IMR-90 (cell line): ENCODE results near the gene PRKCE. TPM values are rescaled to one million over a fixed set of nuclear protein-coding genes. Genes with fewer than 3 reads are reported as not detected.

ENCODE experiments used
- ATAC-seq: fragments of 200-7000 bp; cut with Tn5 transposase; 2 replicates; pipeline ENCODE4 v1.9.1; 2020; ENCODE audit warnings: low read depth, mild to moderate bottlenecking, moderate library complexity
- BruUV-seq: library from RNA; stranded (reverse); fragments of 400-500 nt; replicated peaks from 2 replicates; lab custom pipeline; 2021; lab: Mats Ljungman, UMichigan
- CTCF ChIA-PET: fragments of 300-600 bp; formaldehyde crosslinking; extraction: SDS; loops from one replicate; lab custom pipeline; 2021; ENCODE audit warnings: antibody characterized with exemption; lab: Yijun Ruan, JAX
- POLR2A ChIA-PET: fragments of 300-600 bp; sonication (Branson Sonifier 250); formaldehyde crosslinking; loops from one replicate; lab custom pipeline; 2022; ENCODE audit warnings: antibody characterized with exemption; ENCODE audit not compliant: unreplicated experiment; lab: Charles Lee
- DNase-seq: peaks from one replicate; pipeline ENCODE4 v3.0.0; 2013
- H2AFZ ChIP-seq: replicated peaks from 2 replicates; pipeline ENCODE3; 2013; ENCODE audit warnings: low read length, mild to moderate bottlenecking; ENCODE audit not compliant: poor library complexity
- H2AK5ac ChIP-seq: 2 replicates; pipeline ENCODE4 v1.6.1; 2013; ENCODE audit warnings: low read depth, low read length, inconsistent platforms
- H2AK9ac ChIP-seq: replicated peaks from 2 replicates; pipeline ENCODE3; 2013; ENCODE audit warnings: mild to moderate bottlenecking, low read depth, low read length, moderate library complexity; ENCODE audit not compliant: poor library complexity
- H2BK120ac ChIP-seq: 2 replicates; pipeline ENCODE4 v1.6.1; 2013; ENCODE audit warnings: low read depth, low read length, inconsistent platforms
- H2BK15ac ChIP-seq: 3 replicates; pipeline ENCODE4 v1.6.1; 2013; ENCODE audit warnings: low read depth, low read length, inconsistent platforms
- H2BK20ac ChIP-seq: 2 replicates; pipeline ENCODE4 v1.6.1; 2013; ENCODE audit warnings: low read depth, mild to moderate bottlenecking, inconsistent platforms, low read length, moderate library complexity
- H2BK5ac ChIP-seq: 2 replicates; pipeline ENCODE4 v1.6.1; 2013; ENCODE audit warnings: mild to moderate bottlenecking, low read depth, low read length, inconsistent platforms; ENCODE audit not compliant: poor library complexity, severe bottlenecking
- H3K14ac ChIP-seq: replicated peaks from 2 replicates; pipeline ENCODE4 v1.6.1; 2013; ENCODE audit warnings: low read depth, low read length, inconsistent platforms
- H3K18ac ChIP-seq: 2 replicates; pipeline ENCODE4 v1.6.1; 2013; ENCODE audit warnings: low read depth, low read length, control low read depth
- H3K23ac ChIP-seq: 2 replicates; pipeline ENCODE4 v1.6.1; 2013; ENCODE audit warnings: low read depth, low read length, inconsistent platforms
- H3K27ac ChIP-seq: 2 replicates; pipeline ENCODE4 v1.5.1; 2013; ENCODE audit warnings: mild to moderate bottlenecking, control low read depth, low read length; ENCODE audit not compliant: insufficient read depth
- H3K27me3 ChIP-seq: 2 replicates; pipeline ENCODE4 v1.6.1; 2013; ENCODE audit warnings: low read length; ENCODE audit not compliant: control insufficient read depth, insufficient read depth
- H3K36me3 ChIP-seq: 2 replicates; pipeline ENCODE4 v1.6.1; 2013; ENCODE audit warnings: low read length, mixed read lengths; ENCODE audit not compliant: control insufficient read depth, insufficient read depth
- H3K4ac ChIP-seq: 2 replicates; pipeline ENCODE4 v1.6.1; 2013; ENCODE audit warnings: low read depth, low read length, inconsistent platforms
- H3K4me1 ChIP-seq: 2 replicates; pipeline ENCODE4 v1.6.1; 2013; ENCODE audit warnings: low read length, mixed read lengths; ENCODE audit not compliant: control insufficient read depth, insufficient read depth
- H3K4me2 ChIP-seq: 2 replicates; pipeline ENCODE4 v1.6.1; 2013; ENCODE audit warnings: low read depth, mild to moderate bottlenecking, control low read depth, low read length, moderate library complexity
- H3K4me3 ChIP-seq: 2 replicates; pipeline ENCODE4 v1.5.1; 2013; ENCODE audit warnings: low read depth, mild to moderate bottlenecking, control low read depth, low read length, moderate library complexity; ENCODE audit not compliant: insufficient read depth
- H3K56ac ChIP-seq: 2 replicates; pipeline ENCODE4 v1.6.1; 2013; ENCODE audit warnings: low read length, inconsistent platforms; ENCODE audit not compliant: insufficient read depth; ENCODE audit errors: extremely low read depth
- H3K79me1 ChIP-seq, 2 experiments: 2 replicates each; pipeline ENCODE4 v1.6.1; 2013; ENCODE audit warnings: low read length in 2 of 2, inconsistent platforms in 1 of 2, low read depth in 1 of 2
- H3K9ac ChIP-seq: 2 replicates; pipeline ENCODE4 v1.6.1; 2013; ENCODE audit warnings: low read depth, low read length, control low read depth
- H3K9me1 ChIP-seq: 2 replicates; pipeline ENCODE4 v1.6.1; 2013; ENCODE audit warnings: low read length, inconsistent platforms; ENCODE audit not compliant: insufficient read depth
- H3K9me3 ChIP-seq: 2 replicates; pipeline ENCODE4 v1.6.1; 2013; ENCODE audit warnings: low read length; ENCODE audit not compliant: control insufficient read depth, insufficient read depth
- H4K20me1 ChIP-seq: 2 replicates; pipeline ENCODE4 v1.6.1; 2013; ENCODE audit warnings: low read length, inconsistent platforms; ENCODE audit not compliant: insufficient read depth
- H4K5ac ChIP-seq: 2 replicates; pipeline ENCODE4 v1.6.1; 2013; ENCODE audit warnings: mild to moderate bottlenecking, low read depth, low read length, control low read depth
- H4K8ac ChIP-seq, 2 experiments: 2 replicates each; pipeline ENCODE4 v1.6.1; 2013; ENCODE audit warnings: low read depth in 2 of 2, low read length in 2 of 2, control low read depth in 1 of 2, inconsistent platforms in 1 of 2
- H4K91ac ChIP-seq: 2 replicates; pipeline ENCODE4 v1.6.1; 2013; ENCODE audit warnings: low read depth, low read length, inconsistent platforms; ENCODE audit not compliant: insufficient read depth
- BHLHE40 ChIP-seq: fragments of 150-350 bp; IDR thresholded peaks from 2 replicates; pipeline ENCODE4 v1.6.1; 2016; ENCODE audit warnings: mild to moderate bottlenecking, low read depth, low read length
- CHD1 ChIP-seq: IDR thresholded peaks from 2 replicates; pipeline ENCODE4 v1.6.1; 2012; ENCODE audit warnings: low read depth, low read length, improper control_type of control experiment
- ELK1 ChIP-seq: fragments of 150-350 bp; IDR thresholded peaks from 2 replicates; pipeline ENCODE4 v1.6.1; 2016; ENCODE audit warnings: low read depth, mild to moderate bottlenecking, low read length, moderate library complexity, borderline replicate concordance
- FOS ChIP-seq: fragments of 150-350 bp; IDR thresholded peaks from 2 replicates; pipeline ENCODE4 v1.6.1; 2016; ENCODE audit warnings: low read depth, low read length
- MAFK ChIP-seq: IDR thresholded peaks from 2 replicates; pipeline ENCODE4 v1.6.1; 2012; ENCODE audit warnings: low read depth, low read length, improper control_type of control experiment
- MAZ ChIP-seq: IDR thresholded peaks from 2 replicates; pipeline ENCODE4 v1.6.1; 2012; ENCODE audit warnings: low read depth, mild to moderate bottlenecking, low read length, improper control_type of control experiment, moderate library complexity, borderline replicate concordance
- NFE2L2 ChIP-seq: fragments of 150-350 bp; IDR thresholded peaks from 2 replicates; pipeline ENCODE4 v1.6.1; 2016; ENCODE audit warnings: low read depth, mild to moderate bottlenecking, low read length
- POLR2A ChIP-seq: IDR thresholded peaks from 2 replicates; pipeline ENCODE4 v1.6.1; 2012; ENCODE audit warnings: mild to moderate bottlenecking, low read depth, low read length
- RAD21 ChIP-seq: IDR thresholded peaks from 2 replicates; pipeline ENCODE4 v1.6.1; 2012; ENCODE audit warnings: low read length, improper control_type of control experiment
- RCOR1 ChIP-seq: IDR thresholded peaks from 2 replicates; pipeline ENCODE4 v1.6.1; 2012; ENCODE audit warnings: mild to moderate bottlenecking, low read length, improper control_type of control experiment; ENCODE audit not compliant: insufficient replicate concordance
- USF2 ChIP-seq: fragments of 150-350 bp; IDR thresholded peaks from 2 replicates; pipeline ENCODE4 v1.6.1; 2017; ENCODE audit warnings: mild to moderate bottlenecking, antibody characterized with exemption, low read length, low read depth
- WGBS, 2 experiments: methylation state at CpG; one replicate each; pipeline versions ENCODE4 v1.1.5 to v1.1.7; 2013; ENCODE audit warnings: missing lambda C conversion rate in 2 of 2; ENCODE audit not compliant: insufficient read length in 1 of 2; ENCODE audit errors: extremely low coverage in 2 of 2; 5-methylcytosine and 5-hydroxymethylcytosine counted together
- dilution Hi-C: fragments of 300-500 bp; cut with HindIII; formaldehyde crosslinking; loops from one replicate; pipeline ENCODE4 v1.14.3; 2018; ENCODE audit warnings: low sequenced_read_pairs; ENCODE audit not compliant: unreplicated experiment
- in situ Hi-C: fragments of 300-500 bp; cut with MboI; formaldehyde crosslinking; loops from 3 replicates; pipeline ENCODE4 v1.14.3; 2019; ENCODE audit warnings: low sequenced_read_pairs, inconsistent platforms, mixed read lengths
- intact Hi-C: fragments of 100-400 bp; cut with micrococcal nuclease; formaldehyde crosslinking; loops from 2 replicates; pipeline ENCODE4 v1.10.0; 2022
- polyA plus RNA-seq, 3 experiments: library from polyadenylated mRNA; depleted of rRNA; stranded (reverse); fragments of >200 nt; gene quantifications; 2 replicates each; pipeline ENCODE4 v1.2.3, GENCODE V29; 2012; ENCODE audit warnings: low replicate concordance in 1 of 3
- total RNA-seq: library from RNA; depleted of rRNA; stranded (reverse); fragments of >200 nt; gene quantifications from 2 replicates; pipeline ENCODE4 v1.2.3, GENCODE V29; 2012

PRKCE gene
- total and polyA plus RNA-seq, 2 of the 4 experiments (the other 2 are of a cell fraction), result 8.1 to 32.4 TPM

GRCh38 chr2:46006473-46007025 is 355.1 kb downstream of the PRKCE start (continued):
- TF ChIP-seq USF2 (no peak), MAZ (no peak), CHD1 (no peak)

- Histone ChIP-seq H2AK9ac (peak overlapping the region; percentile 30), H2BK15ac (peak overlapping the region; percentile 100; the same call in 2 of the 3 replicates), H4K20me1 (no peaks in the 10 kb centered on the region), H3K36me3 (peaks cover 12% of the 10 kb centered on the region), H4K8ac (peak overlapping the region; percentile 72 to 85; a peak in 3 of 4 replicates), H3K79me1 (peaks cover 6 to 42% of the 10 kb centered on the region in 2 experiments; a peak in 3 of 4 replicates), H3K9me1 (peaks cover 16% of the 10 kb centered on the region), H3K14ac (peak overlapping the region; percentile 98), H2AFZ (no peak overlapping the region), H3K9ac (no peak overlapping the region), H2AK5ac (peak overlapping the region; percentile 98), H4K91ac (peak overlapping the region; percentile 99), H3K9me3 (no peaks in the 10 kb centered on the region), H3K27me3 (no peaks in the 10 kb centered on the region), H3K27ac (no peak overlapping the region), H3K4me1 (peaks cover 30% of the 10 kb centered on the region), H3K18ac (peak overlapping the region; percentile 96), H3K4me2 (no peak overlapping the region), H3K4me3 (no peak overlapping the region), H3K4ac (peak overlapping the region; percentile 100), H4K5ac (peak overlapping the region; percentile 83), H3K56ac (no peak overlapping the region), H2BK120ac (peak overlapping the region; percentile 100), H2BK20ac (peak overlapping the region; percentile 100), H2BK5ac (peak overlapping the region; percentile 97), H3K23ac (peak overlapping the region; percentile 67)
- no peak for DNase-seq
- TF ChIP-seq RCOR1 (no peak), MAFK (no peak), NFE2L2 (no peak), FOS (no peak), RAD21 (no peak), POLR2A (no peak), ELK1 (no peak), MAZ (no peak), BHLHE40 (no peak)
- 87% methylated on average over 6 of the region's 11 CpGs; no CpG with 5 or more reads in 1 of the 2 experiments for WGBS, 2 experiments
- BruUV-seq, result no TSS peak
- in situ Hi-C loops, result loop anchor here (25.0 kb wide), 1 partner anchor 355 kb away; no protein-coding TSS in a partner anchor
- ATAC-seq, result no peak
- ChIA-PET POLR2A (no interaction called here), CTCF (no interaction called here)
- intact Hi-C loops, result no loop called here
- dilution Hi-C loops, result no loop called here
Observed at GRCh38 chr2:46007412-46007811, 355.9 kb downstream of the PRKCE start.
